DND-41 (cell line): ENCODE results near the gene SETBP1.

Experiments
- EZH2 ChIP-seq: IDR thresholded peaks from 3 replicates; pipeline ENCODE4 v1.6.1; 2012; ENCODE audit warnings: borderline replicate concordance, low read depth, mild to moderate bottlenecking, moderate library complexity, low read length, inconsistent platforms; ENCODE audit not compliant: severe bottlenecking
- TF ChIP-seq, protein P1 (sequence below): IDR thresholded peaks from 2 replicates; pipeline ENCODE4 v1.5.1; 2012; ENCODE audit warnings: borderline replicate concordance, low read length, moderate library complexity, mild to moderate bottlenecking; ENCODE audit not compliant: poor library complexity, severe bottlenecking; ENCODE audit errors: extremely low read depth

DNA sequence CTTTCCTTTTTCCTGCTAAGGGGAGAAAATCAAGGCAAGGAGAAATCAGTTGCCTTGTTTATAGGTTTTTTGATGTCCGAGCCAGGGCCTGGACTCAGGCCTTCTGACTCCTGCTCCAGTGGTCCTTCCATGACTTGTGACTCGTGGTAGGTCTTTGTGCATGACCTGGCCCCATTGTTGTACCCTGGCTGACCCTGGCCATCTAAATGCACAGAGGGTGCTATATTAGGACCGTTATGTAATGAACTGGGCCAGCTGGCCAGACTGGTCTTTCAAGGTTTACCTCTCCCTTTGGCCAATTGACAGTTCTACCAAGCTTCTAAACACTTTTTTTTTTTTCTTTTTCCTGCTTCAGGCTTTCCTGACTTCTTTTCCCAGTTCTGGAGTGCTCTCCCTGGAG is 81.1 kb downstream of the SETBP1 start:
- TF ChIP-seq, protein P1, sequence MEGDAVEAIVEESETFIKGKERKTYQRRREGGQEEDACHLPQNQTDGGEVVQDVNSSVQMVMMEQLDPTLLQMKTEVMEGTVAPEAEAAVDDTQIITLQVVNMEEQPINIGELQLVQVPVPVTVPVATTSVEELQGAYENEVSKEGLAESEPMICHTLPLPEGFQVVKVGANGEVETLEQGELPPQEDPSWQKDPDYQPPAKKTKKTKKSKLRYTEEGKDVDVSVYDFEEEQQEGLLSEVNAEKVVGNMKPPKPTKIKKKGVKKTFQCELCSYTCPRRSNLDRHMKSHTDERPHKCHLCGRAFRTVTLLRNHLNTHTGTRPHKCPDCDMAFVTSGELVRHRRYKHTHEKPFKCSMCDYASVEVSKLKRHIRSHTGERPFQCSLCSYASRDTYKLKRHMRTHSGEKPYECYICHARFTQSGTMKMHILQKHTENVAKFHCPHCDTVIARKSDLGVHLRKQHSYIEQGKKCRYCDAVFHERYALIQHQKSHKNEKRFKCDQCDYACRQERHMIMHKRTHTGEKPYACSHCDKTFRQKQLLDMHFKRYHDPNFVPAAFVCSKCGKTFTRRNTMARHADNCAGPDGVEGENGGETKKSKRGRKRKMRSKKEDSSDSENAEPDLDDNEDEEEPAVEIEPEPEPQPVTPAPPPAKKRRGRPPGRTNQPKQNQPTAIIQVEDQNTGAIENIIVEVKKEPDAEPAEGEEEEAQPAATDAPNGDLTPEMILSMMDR: no peak
- TF ChIP-seq EZH2: no peak
